ENCODE data around the gene TBXT. TPM values are rescaled to one million over a fixed set of nuclear protein-coding genes. Genes with fewer than 3 reads are reported as not detected.

Gene TBXT
- total and polyA plus RNA-seq, 9 of the 15 experiments (the other 6 are each of a cell fraction or from before 2014, with no cell fraction given): not detected

DNA sequence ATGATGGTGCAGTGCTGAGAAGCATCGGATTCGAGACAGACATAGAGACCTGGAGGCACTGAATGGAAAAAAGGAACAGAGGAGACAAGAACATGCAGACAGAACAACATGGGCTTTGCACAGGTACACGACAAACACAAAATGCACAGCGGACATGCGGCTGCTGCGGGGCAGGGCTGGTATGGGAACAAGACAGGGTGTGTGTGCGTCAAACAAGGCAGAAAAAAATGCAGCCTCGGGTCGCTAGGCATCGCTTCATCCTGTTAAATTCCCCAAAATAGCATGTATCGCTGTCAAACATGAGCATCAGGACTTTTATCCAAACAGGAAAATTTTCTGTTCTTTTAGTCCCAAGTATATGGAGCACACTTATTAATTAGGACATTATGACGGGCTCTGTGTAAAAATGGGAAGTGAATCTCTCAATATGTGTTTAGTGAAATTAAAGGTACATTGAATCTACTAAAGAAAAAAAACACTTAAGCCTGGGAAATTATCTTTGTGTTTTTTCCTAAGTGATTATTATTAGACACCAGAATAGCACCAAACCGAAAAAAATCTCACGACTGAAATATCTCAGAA is 36.1 kb upstream of the TBXT start:
- ATAC-seq: no peak
- BruUV-seq (replicated peaks): no TSS peak
- FAIRE-seq: no peak
- H3K79me2 ChIP-seq (ENCODE audit: control insufficient read depth, insufficient read depth, low read length): no peaks in the 10 kb centered on the region
- DNase-seq (ENCODE audit: extremely low read depth in 1 of 4, low spot score in 3 of 4): no peak
- H3K36me3 ChIP-seq (ENCODE audit: control insufficient read depth, insufficient read depth, low read length): no peaks in the 10 kb centered on the region
- no peak overlapping the region for H3K4me3 ChIP-seq
- in situ Hi-C loops (cut with MboI): no loop called here
- no peaks in the 10 kb centered on the region for H3K9me1 ChIP-seq (ENCODE audit: control insufficient read depth, insufficient read depth, low read length)
- under 1% methylated on average over 14 of the region's 14 CpGs for WGBS (ENCODE audit: insufficient coverage, low coverage, missing lambda C conversion rate)
- no peak overlapping the region for H3K27ac ChIP-seq (ENCODE audit: extremely low read depth, low read depth, low read length)
- H3K4me1 ChIP-seq (replicated peaks in 1 of 2; ENCODE audit: control insufficient read depth in 2 of 2, insufficient read depth in 2 of 2, low read length in 2 of 2): no peaks in the 10 kb centered on the region
- CTCF ChIA-PET (ENCODE audit: low intra/inter-chr PET ratio): no interaction called here
- TF ChIP-seq ZNF780A (CRISPR knock-in tag; IDR thresholded peaks at IDR 0.05) (no peak), KAT2B (IDR thresholded peaks at IDR 0.05; ENCODE audit: low read depth, low read length) (no peak), FOXM1 (IDR thresholded peaks at IDR 0.05; ENCODE audit: low read depth) (no peak), FOXM1 (CRISPR knock-in tag; IDR thresholded peaks at IDR 0.05; ENCODE audit: low read depth) (no peak), ZNF584 (CRISPR knock-in tag; IDR thresholded peaks at IDR 0.05; ENCODE audit: low read depth) (no peak), ILK (tag; IDR thresholded peaks at IDR 0.05; ENCODE audit: borderline replicate concordance, low read depth) (no peak), ERF (CRISPR knock-in tag; IDR thresholded peaks at IDR 0.05) (no peak), PTBP1 (IDR thresholded peaks at IDR 0.05; ENCODE audit: low read depth, low read length) (no peak), ZNF408 (CRISPR knock-in tag; IDR thresholded peaks at IDR 0.05; ENCODE audit: low read depth) (no peak), NR3C1 (CRISPR knock-in tag; IDR thresholded peaks at IDR 0.05) (no peak)
- TF ChIP-seq, protein P1, sequence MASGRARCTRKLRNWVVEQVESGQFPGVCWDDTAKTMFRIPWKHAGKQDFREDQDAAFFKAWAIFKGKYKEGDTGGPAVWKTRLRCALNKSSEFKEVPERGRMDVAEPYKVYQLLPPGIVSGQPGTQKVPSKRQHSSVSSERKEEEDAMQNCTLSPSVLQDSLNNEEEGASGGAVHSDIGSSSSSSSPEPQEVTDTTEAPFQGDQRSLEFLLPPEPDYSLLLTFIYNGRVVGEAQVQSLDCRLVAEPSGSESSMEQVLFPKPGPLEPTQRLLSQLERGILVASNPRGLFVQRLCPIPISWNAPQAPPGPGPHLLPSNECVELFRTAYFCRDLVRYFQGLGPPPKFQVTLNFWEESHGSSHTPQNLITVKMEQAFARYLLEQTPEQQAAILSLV (tag; IDR thresholded peaks at IDR 0.05): no peak
- intact Hi-C loops (cut with micrococcal nuclease): no loop called here
- POLR2A ChIA-PET: no interaction called here
- no peaks in the 10 kb centered on the region for H3K9me3 ChIP-seq (replicated peaks; ENCODE audit: control insufficient read depth, insufficient read depth, low read depth, low read length)
- H3K27me3 ChIP-seq (ENCODE audit: control insufficient read depth in 2 of 2, insufficient read depth in 2 of 2, low read length in 2 of 2): peaks cover 33 to 59% of the 10 kb centered on the region in 2 experiments
- peaks cover 3% of the 10 kb centered on the region; the same call in 1 of the 2 replicates for H4K20me1 ChIP-seq (replicated peaks; ENCODE audit: control insufficient read depth, insufficient read depth, low read length)
- no peak overlapping the region for H2AFZ ChIP-seq (ENCODE audit: low read depth, low read length)
- no peak overlapping the region for H3K4me2 ChIP-seq (ENCODE audit: insufficient read depth, low read length)
- no peak overlapping the region for H3K9ac ChIP-seq (ENCODE audit: insufficient read depth in 1 of 2, low read depth in 2 of 2, low read length in 2 of 2)

Data from K562 (cell line).